Tibial nerve (tissue), 4 donors: ENCODE results near the gene FOXI1. TPM values are rescaled to one million over a fixed set of nuclear protein-coding genes. Genes with fewer than 3 reads are reported as not detected.

Source experiments
- DNase-seq, 2 donors: peaks; one replicate each; pipeline ENCODE4 v3.0.0-alpha.2; 2019; ENCODE audit warnings: low spot score in 2 of 2
- H3K27ac ChIP-seq, 4 donors: fragments of 200-600 bp; sonication (generic) in 3 of 4; one replicate each; pipeline ENCODE4 v1.5.1; 2017 to 2019; ENCODE audit warnings: mild to moderate bottlenecking in 1 of 4
- H3K27me3 ChIP-seq, 2 donors: fragments of 200-600 bp; sonication (generic) in 1 of 2; one replicate each; pipeline versions ENCODE4 v1.5.1 to v1.6.0; 2017 to 2019
- H3K36me3 ChIP-seq, 3 donors: fragments of 200-600 bp; sonication (generic); one replicate each; pipeline ENCODE4 v1.5.1; 2018 to 2019
- H3K4me1 ChIP-seq, 4 donors: fragments of 200-600 bp; sonication (generic) in 3 of 4; one replicate each; pipeline ENCODE4 v1.5.1; 2017 to 2019
- H3K4me3 ChIP-seq, 4 donors: fragments of 200-600 bp; sonication (generic) in 3 of 4; one replicate each; pipeline ENCODE4 v1.5.1; 2017 to 2019; ENCODE audit warnings: mild to moderate bottlenecking in 1 of 4, moderate library complexity in 1 of 4
- H3K9me3 ChIP-seq, 4 donors: fragments of 200-600 bp; sonication (generic) in 3 of 4; one replicate each; pipeline ENCODE4 v1.5.1; 2017 to 2019
- EP300 ChIP-seq, 2 donors: sonication (generic); formaldehyde crosslinking; IDR thresholded peaks; one replicate each; pipeline ENCODE4 v1.6.1; 2017; ENCODE audit warnings: antibody characterized with exemption in 2 of 2, mild to moderate bottlenecking in 1 of 2
- POLR2A ChIP-seq, 2 donors: fragments of 450-650 bp; IDR thresholded peaks; one replicate each; pipeline ENCODE4 v1.6.1; 2017; ENCODE audit warnings: antibody characterized with exemption in 2 of 2, mild to moderate bottlenecking in 2 of 2, moderate library complexity in 2 of 2
- WGBS, 2 donors: methylation state at CpG; one replicate each; pipeline ENCODE4 v1.1.5; 2018; 5-methylcytosine and 5-hydroxymethylcytosine counted together
- total RNA-seq, 4 donors: library from RNA; depleted of rRNA; stranded (reverse); fragments of >200 nt; gene quantifications; one replicate each; pipeline ENCODE4 v1.1.0, GENCODE V29; 2016
- TF ChIP-seq, protein P1 (sequence below), 5 experiments: fragments of 200-600 bp in 3 of 5; fragments of 450-650 bp in 2 of 5; sonication (generic) in 3 of 5; IDR thresholded peaks; one replicate each; pipeline ENCODE4 v1.5.1; 2016 to 2019; ENCODE audit warnings: antibody characterized with exemption in 5 of 5, mild to moderate bottlenecking in 3 of 5, moderate library complexity in 2 of 5

The FOXI1 gene
- total RNA-seq, 4 donors from 2014 or later: 0.44 TPM; not detected in 3

DNA sequence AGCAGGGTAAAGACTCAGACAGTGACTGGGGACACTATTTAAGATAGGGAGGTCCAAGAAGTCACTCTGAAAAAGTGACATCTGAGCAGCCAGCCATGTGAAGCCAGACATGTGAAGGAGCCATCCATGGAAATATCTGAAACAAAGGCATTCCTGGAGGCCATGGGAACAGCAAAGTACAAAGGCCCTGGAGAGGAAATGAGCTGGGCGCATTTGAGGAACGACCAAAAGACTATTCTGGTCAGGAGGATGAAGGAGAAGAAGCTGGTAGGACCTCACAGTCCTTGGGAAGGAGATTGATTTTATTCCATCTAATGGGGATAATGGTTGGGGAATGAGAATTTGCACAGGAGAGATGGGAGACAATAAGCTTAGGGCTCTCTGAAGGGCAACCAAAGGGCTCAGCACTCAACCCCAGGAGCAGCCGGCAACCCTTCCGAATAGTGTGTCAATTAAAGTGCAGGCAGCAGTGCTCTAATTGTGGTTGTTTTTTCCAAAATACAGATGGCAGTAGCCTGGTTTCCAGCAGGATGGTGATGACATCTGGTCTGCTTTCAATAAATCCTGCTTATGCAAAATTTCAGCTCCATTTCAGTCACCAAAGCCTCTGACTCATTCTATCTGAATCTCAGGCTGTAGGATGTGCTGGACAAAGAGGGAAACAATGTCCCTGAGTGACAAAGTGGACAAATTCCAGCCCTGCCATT lies 26.7 kb downstream of the FOXI1 start:
- Histone ChIP-seq H3K36me3 (no peaks in the 10 kb centered on the region), H3K9me3 (peaks cover 0 to 10% (median 1%) of the 10 kb centered on the region in 4 donors), H3K4me3 (no peak overlapping the region), H3K27ac (no peak overlapping the region), H3K4me1 (no peaks in the 10 kb centered on the region), H3K27me3 (no peaks in the 10 kb centered on the region)
- TF ChIP-seq POLR2A (IDR thresholded peaks at IDR 0.05) (no peak), EP300 (IDR thresholded peaks at IDR 0.05) (no peak)
- TF ChIP-seq, protein P1, sequence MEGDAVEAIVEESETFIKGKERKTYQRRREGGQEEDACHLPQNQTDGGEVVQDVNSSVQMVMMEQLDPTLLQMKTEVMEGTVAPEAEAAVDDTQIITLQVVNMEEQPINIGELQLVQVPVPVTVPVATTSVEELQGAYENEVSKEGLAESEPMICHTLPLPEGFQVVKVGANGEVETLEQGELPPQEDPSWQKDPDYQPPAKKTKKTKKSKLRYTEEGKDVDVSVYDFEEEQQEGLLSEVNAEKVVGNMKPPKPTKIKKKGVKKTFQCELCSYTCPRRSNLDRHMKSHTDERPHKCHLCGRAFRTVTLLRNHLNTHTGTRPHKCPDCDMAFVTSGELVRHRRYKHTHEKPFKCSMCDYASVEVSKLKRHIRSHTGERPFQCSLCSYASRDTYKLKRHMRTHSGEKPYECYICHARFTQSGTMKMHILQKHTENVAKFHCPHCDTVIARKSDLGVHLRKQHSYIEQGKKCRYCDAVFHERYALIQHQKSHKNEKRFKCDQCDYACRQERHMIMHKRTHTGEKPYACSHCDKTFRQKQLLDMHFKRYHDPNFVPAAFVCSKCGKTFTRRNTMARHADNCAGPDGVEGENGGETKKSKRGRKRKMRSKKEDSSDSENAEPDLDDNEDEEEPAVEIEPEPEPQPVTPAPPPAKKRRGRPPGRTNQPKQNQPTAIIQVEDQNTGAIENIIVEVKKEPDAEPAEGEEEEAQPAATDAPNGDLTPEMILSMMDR (IDR thresholded peaks at IDR 0.05): no peak
- 59 to 60% methylated on average over 4 of the region's 4 CpGs for WGBS, 2 donors
- no peak for DNase-seq

DNA sequence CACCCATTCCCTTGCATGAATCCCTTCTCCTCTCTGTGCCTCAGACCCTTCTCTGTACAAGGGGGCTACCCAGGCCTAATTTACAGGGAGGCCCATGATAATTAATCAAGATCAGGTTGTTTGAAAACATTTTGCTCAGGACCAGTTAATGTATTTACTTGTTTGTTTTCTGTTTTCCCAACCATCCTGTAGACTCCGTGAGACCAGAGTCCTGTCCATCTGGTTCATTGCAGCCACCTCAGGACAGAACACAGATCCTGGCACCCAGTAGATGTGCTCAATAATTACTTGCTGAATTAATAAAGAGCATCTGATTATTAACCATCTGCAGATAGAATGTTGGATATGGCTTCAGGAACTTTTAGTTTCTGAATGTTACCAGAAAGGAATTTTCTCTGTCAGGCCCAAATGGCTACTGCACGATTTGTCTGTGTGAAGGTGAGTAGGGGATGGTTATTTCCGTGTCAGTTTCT lies 27.3 kb downstream of the FOXI1 start:
- H3K27me3 ChIP-seq: no peaks in the 10 kb centered on the region
- WGBS, 2 donors: 84 to 91% methylated on average over 3 of the region's 3 CpGs
- TF ChIP-seq, protein P1 (IDR thresholded peaks at IDR 0.05): no peak
- TF ChIP-seq POLR2A (IDR thresholded peaks at IDR 0.05) (no peak), EP300 (IDR thresholded peaks at IDR 0.05) (no peak)
- DNase-seq: no peak
- H3K9me3 ChIP-seq: peaks cover 0 to 6% (median under 1%) of the 10 kb centered on the region in 4 donors
- H3K4me1 ChIP-seq: no peaks in the 10 kb centered on the region
- H3K36me3 ChIP-seq: no peaks in the 10 kb centered on the region
- H3K27ac ChIP-seq: no peak overlapping the region
- no peak overlapping the region for H3K4me3 ChIP-seq

DNA sequence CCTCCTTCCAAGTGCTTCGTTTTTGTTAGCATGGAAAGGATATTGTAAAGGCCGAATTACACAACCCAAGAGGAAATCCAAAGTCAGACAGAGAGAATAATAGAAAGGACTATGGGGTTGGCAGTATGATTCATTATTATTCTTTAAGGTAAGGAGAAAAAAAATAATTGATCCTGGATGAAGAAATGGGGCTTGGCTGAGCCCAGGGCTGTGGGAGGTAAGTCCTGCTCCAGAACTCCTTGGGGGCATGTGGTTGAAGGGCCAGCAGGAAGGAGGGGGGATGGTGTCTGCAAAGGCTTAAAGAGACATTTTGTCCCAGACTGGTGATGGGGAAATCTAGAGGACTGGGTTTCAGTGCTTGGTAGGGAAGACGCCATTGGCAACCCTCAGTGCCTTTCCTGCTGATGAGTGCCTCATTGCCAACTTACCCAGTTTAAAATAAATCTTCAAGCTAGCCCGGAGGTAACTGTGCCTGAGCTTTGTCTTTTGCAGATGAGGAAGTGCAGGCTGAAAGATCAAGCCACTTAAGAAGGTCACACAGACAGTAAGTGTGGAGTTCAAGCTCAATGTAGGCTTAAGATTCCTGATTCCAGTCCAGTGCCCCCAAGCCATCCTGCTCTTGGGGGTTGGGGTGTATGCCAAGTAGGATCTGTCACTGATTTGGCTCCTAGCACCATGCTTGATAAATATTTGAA lies 30.2 kb downstream of the FOXI1 start:
- no peak overlapping the region for H3K4me3 ChIP-seq
- DNase-seq: no peak
- H3K4me1 ChIP-seq: no peaks in the 10 kb centered on the region
- H3K36me3 ChIP-seq: no peaks in the 10 kb centered on the region
- WGBS, 2 donors: 67 to 72% methylated on average over 4 of the region's 4 CpGs
- H3K9me3 ChIP-seq: peaks cover 0 to 6% (median 0%) of the 10 kb centered on the region in 4 donors
- no peak overlapping the region for H3K27ac ChIP-seq
- no peak for TF ChIP-seq EP300 (IDR thresholded peaks at IDR 0.05)
- TF ChIP-seq POLR2A (IDR thresholded peaks at IDR 0.05): no peak
- TF ChIP-seq, protein P1 (IDR thresholded peaks at IDR 0.05): no peak
- no peaks in the 10 kb centered on the region for H3K27me3 ChIP-seq

GRCh38 chr5:170136506-170136905 lies 30.8 kb downstream of the FOXI1 start:
- H3K27me3 ChIP-seq: no peaks in the 10 kb centered on the region
- no peak overlapping the region for H3K4me3 ChIP-seq
- TF ChIP-seq EP300 (IDR thresholded peaks at IDR 0.05) (no peak), POLR2A (IDR thresholded peaks at IDR 0.05) (no peak)
- TF ChIP-seq, protein P1 (IDR thresholded peaks at IDR 0.05): no peak
- no peak for DNase-seq
- WGBS, 2 donors: 79 to 82% methylated on average over 3 of the region's 3 CpGs
- H3K36me3 ChIP-seq: no peaks in the 10 kb centered on the region
- peaks cover 0 to 5% (median 0%) of the 10 kb centered on the region in 4 donors for H3K9me3 ChIP-seq
- no peak overlapping the region for H3K27ac ChIP-seq
- no peaks in the 10 kb centered on the region for H3K4me1 ChIP-seq

- 84 to 90% methylated on average over 2 of the region's 2 CpGs for WGBS, 2 donors
- no peak for DNase-seq
Observed at GRCh38 chr5:170137694-170138214, 32.1 kb downstream of the FOXI1 start.

More at GRCh38 chr5:170137694-170138214, 32.1 kb downstream of the FOXI1 start:
- H3K36me3 ChIP-seq: no peaks in the 10 kb centered on the region
- no peak overlapping the region for H3K27ac ChIP-seq
- H3K9me3 ChIP-seq: no peaks in the 10 kb centered on the region
- H3K27me3 ChIP-seq: no peaks in the 10 kb centered on the region
- no peaks in the 10 kb centered on the region for H3K4me1 ChIP-seq
- no peak for TF ChIP-seq POLR2A (IDR thresholded peaks at IDR 0.05)
- TF ChIP-seq, protein P1 (IDR thresholded peaks at IDR 0.05): no peak
- TF ChIP-seq EP300 (IDR thresholded peaks at IDR 0.05): no peak
- no peak overlapping the region for H3K4me3 ChIP-seq
